Measurements from ENCODE around the gene TESK2.

DNA sequence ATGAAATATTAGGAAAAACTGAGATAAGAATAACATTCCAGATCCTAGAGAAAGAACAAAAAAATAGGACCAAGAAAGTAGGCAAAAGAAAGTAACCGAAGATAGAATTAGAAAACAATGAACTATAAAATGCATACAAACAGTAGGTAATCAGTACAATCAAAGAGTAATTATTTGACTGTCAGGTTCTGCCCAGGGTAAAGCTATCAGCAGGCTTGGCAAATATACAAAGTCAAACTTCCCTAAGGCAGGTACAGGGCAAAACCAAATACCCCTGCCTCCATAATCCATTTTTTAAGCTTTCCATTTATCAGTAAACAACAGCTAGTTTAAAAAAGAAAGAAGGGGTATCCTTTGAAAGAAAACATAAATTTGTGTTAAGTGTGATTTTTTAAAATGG lies 44.4 kb downstream of the TESK2 start:
- TF ChIP-seq CTCF (IDR thresholded peaks at IDR 0.05; ENCODE audit: borderline replicate concordance, extremely low read depth, low read length, poor library complexity, severe bottlenecking) (no peak), EZH2 (IDR thresholded peaks at IDR 0.05; ENCODE audit: borderline replicate concordance, low read depth, low read length, severe bottlenecking) (no peak)
